ENCODE measurements around the gene TRABD. TPM values are rescaled to one million over a fixed set of nuclear protein-coding genes. Genes with fewer than 3 reads are reported as not detected.
"Not testable (repeated sequence)": the region's sequence is repeated elsewhere in the genome, so short reads cannot be mapped to it uniquely, and the experiment has no call there.

Gene TRABD
- polyA plus RNA-seq, 4 donors = 16.8 to 34.6 (median 28.6) TPM

GRCh38 chr22:50151571-50152537 is 33.9 kb upstream of the TRABD start:
- no peak for DNase-seq (ENCODE audit: low read depth in 4 of 4, low spot score in 2 of 4)

- no peak for DNase-seq (ENCODE audit: low read depth in 4 of 4, low spot score in 2 of 4)
These were observed 32.5 kb upstream of the TRABD start for GRCh38 chr22:50153056-50153755.

DNA sequence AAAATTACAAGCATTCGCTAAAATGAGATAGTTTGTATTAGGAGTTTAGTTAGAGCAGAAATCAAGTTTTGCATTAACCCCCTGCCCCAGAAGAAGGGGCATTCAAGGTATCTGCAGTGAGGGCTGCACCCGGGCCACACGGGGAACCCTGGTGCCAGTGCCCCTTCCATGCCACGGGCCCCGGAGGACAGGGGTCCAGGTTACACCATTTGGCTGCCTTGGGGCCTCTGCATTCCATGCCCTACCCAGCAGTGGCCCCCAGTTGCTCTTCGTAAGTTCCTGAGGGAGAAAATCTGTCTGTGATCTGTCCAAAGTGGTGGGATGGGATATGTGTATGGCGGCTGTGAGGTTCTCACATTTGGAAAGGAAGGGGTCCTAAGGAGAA is 32.0 kb upstream of the TRABD start:
- DNase-seq (ENCODE audit: low read depth in 4 of 4, low spot score in 2 of 4) = no peak

GRCh38 chr22:50157709-50158375 is 27.9 kb upstream of the TRABD start:
- DNase-seq (ENCODE audit: low read depth in 4 of 4, low spot score in 2 of 4) = no peak

DNA sequence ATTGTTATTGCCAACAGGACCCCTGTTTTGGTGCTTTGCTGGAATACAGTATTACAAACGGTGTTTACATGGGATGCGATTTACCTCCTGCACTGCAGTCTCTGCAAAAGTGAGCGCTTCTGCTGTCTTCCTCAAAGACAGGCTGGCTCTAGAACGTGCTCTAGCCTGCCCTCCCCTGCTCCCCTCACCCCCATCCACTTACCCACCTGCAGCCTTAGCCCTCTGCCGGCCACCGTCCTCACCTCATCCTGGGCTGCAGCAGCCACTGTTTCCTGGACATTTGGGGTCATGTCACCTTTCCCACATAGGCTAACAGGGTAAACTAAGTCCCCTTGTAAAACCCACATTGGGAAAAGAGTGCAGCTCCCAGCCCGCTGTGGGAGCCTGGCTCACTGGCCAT is 24.8 kb upstream of the TRABD start:
- DNase-seq (ENCODE audit: low read depth in 4 of 4, low spot score in 2 of 4) = no peak

DNA sequence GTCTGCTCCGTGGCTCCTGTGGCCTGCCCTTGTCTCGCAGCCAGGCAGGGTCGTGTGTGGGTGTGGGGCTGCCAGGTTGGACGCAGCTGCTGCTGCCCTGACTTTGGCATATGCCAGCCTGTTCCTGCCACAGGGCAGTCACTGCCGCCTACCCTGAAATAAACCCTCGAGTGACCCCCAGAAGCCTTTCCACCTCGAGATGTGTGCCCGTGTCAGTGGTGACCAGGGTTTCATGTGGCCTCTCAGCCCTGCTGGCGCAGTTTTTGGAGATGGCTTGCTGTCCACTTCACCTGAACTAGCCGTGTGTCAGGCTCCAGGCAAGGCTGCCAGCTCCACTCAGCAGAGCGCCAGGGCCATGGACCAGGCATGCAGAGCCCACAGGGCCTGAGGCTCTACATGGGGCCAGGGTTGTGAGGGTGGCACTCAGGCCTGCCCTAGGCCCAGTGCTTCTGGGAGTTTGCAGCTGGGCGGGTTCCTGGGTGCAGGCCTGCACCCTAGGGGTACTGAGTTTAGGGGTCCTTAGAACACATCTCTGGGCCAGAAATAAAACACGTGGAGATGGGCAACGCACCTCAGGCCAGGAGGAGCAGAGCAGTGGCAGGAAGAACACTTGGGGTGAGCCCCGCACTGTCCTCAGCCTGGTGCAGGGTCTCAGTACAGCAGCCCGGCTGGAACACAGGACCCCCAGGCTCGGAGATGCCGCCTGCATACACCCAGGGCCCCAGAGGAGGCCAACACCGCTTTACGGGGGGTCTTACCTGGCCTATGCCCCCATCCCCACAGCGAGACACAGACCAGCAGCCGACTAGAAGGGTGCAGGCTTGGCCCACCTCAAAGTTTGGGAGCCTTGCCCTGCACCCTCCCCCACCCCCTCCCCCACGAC is 24.0 kb upstream of the TRABD start:
- no peak for DNase-seq (ENCODE audit: low read depth in 4 of 4, low spot score in 2 of 4)

GRCh38 chr22:50162391-50162956 is 23.2 kb upstream of the TRABD start:
- DNase-seq (ENCODE audit: low read depth in 4 of 4, low spot score in 2 of 4) = no peak

DNA sequence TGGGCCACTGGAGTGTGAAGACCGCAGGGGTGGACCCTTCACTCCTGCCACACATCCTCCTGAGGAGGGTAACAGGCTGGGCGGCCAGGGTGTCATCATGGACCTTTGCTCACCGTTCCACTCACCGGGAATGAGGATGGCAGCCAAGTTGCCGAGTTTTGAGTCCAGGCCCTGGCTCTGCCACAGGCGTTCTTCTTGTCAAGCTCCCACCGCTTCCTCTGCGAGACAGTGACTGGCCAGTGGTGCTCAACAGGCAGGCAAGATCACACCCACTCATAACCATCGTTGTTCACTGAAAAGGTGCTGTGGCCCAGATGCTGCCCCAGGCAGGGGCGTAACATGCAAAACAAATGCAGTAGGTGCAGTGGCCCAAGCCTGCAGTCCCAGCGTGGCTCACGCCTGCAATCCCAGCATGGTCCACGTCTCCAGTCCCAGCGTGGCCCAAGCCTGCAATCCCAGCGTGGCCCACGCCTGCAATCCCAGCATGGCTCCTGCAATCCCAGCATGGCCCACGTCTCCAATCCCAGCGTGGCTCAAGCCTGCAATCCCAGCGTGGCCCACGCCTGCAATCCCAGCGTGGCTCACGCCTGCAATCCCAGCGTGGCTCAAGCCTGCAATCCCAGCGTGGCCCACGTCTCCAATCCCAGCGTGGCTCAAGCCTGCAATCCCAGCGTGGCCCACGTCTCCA is 20.1 kb upstream of the TRABD start:
- DNase-seq (ENCODE audit: low read depth in 4 of 4, low spot score in 2 of 4) = no peak

DNA sequence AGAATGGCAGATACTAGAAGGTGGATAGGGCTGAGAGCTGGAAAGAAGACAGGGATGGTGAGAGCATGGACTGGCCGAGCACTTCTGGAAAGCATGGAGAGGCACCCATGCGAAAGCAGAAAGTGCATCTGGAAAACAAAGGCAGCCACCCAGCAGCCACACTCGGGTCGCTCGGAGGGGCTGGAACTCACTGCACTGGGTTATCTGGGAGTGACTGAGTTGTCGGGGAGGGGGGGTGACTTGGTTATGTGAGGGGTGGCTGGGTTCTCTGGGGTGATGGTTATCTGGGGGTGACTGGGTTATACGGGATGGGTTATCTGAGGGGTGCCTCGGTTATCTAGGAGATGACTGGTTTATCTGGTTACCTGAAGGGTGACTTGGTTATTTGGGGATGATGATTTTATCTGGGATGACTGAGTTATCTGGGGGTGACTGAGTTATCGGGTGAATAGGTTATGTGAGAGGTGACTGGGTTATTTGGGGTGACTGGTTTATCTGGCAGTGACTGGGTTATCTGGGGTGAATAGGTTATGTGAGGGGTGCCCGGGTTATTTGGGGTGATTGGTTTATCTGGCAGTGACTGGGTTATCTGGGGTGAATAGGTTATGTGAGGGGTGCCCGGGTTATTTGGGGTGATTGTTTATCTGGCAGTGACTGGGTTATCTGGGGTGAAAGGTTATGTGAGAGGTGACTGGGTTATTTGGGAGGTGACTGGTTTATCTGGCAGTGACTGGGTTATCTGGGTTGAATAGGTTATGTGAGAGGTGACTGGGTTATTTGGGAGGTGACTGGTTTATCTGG is 17.8 kb upstream of the TRABD start:
- no peak for DNase-seq (ENCODE audit: low read depth in 4 of 4, low spot score in 2 of 4)

DNA sequence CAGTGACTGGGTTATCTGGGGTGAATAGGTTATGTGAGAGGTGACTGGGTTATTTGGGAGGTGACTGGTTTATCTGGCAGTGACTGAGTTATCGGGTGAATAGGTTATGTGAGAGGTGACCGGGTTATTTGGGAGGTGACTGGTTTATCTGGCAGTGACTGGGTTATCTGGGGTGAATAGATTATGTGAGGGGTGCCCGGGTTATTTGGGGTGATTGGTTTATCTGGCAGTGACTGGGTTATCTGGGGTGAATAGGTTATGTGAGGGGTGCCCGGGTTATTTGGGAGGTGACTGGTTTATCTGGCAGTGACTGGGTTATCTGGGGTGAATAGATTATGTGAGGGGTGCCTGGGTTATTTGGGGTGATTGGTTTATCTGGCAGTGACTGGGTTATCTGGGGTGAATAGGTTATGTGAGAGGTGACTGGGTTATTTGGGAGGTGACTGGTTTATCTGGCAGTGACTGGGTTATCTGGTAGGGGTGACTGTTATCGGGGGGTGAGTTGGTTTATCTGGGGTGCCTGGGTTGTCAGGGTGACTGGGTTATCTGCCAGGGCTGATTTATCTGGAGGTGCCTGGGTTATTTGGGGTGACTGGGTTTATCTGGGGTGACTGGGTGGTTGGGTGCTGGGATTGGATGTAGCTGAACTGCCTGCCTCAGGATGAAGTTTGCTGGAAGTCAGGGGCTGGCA is 17.1 kb upstream of the TRABD start:
- not testable (repeated sequence) for DNase-seq (ENCODE audit: low read depth in 4 of 4, low spot score in 2 of 4)

- no peak for DNase-seq (ENCODE audit: low read depth in 4 of 4, low spot score in 2 of 4)
These were observed 16.4 kb upstream of the TRABD start for GRCh38 chr22:50169181-50169759.

GRCh38 chr22:50169774-50170341 is 15.9 kb upstream of the TRABD start:
- no peak for DNase-seq (ENCODE audit: low read depth in 4 of 4, low spot score in 2 of 4)

DNA sequence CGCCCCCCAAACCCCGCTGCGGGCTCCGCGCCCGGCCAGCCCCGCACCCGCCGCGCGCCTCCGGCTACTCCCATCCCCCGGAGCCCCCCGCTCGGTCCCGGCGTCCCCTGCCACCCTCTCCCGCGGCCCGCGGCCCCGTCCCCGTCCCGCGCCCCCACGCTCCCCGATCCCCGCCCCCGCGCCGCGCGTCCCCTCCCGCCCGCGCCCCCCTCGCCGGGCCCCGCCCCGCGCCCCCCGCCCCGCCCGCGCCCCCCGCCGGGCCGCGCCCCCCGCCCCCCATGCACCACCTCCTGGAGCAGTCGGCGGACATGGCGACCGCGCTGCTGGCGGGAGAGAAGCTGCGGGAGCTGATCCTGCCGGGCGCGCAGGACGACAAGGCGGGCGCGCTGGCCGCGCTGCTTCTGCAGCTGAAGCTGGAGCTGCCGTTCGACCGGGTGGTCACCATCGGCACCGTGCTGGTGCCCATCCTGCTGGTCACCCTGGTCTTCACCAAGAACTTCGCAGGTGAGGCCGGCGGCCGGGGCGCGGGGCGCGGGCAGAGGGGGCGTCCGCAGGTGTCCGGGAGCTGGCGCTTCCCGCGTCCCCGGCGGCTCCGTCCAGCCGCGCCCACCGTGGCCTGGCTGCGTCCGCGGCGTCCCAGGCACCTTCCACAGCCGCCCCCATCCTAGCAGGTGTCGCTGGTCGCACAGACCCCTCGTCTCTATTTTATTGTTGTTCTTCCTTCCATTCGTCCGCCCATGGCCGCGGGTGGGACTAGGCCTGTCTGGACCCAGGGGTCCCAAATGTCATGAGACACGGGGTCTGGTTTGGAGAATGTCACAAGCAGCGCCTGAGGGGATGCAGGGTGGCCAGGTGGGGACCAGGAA is 15.0 kb upstream of the TRABD start, which contains the start of gene PANX2:
TSS of gene PANX2 (plus strand) at position 279 of the 866 bp plus-strand sequence. CDS start at position 279, 0 bp downstream.
- DNase-seq (ENCODE audit: low read depth in 4 of 4, low spot score in 2 of 4) = no peak

GRCh38 chr22:50171319-50171964 is 14.3 kb upstream of the TRABD start:
- DNase-seq (ENCODE audit: low read depth in 4 of 4, low spot score in 2 of 4) = no peak

DNA sequence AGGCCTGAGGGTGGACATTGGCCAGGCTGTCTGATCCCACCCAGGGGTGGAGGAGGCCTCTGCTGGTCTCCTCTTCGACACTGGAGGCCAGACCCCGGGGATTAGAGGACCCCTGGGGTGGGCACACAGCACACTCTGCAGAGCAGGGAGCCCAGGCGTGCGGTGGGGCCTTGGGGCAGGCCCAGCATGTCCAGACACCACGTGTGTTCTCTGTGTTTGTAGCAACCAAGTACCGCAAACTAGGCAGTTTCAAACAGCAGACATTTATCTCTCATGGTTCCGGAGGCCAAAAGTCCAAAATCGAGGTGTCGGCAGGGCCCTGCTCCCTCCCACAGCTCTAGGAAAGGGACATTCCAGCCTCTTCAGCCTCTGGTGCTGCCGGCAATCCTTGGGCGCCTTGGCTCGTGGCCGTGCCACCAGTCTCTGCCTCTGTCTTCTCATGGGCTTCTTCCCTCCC is 13.7 kb upstream of the TRABD start:
- no peak for DNase-seq (ENCODE audit: low read depth in 4 of 4, low spot score in 2 of 4)
